Hematopoietic multipotent progenitor cell treated with erythropoietin and hydrocortisone succinate and interleukin-3 and kit ligand, for 17 days (in vitro differentiated cells): ENCODE data around the gene FBRSL1.
"Not testable (repeated sequence)": the region's sequence is repeated elsewhere in the genome, so short reads cannot be mapped to it uniquely, and the experiment has no call there.

Source experiments
- DNase-seq: peaks from one replicate; pipeline ENCODE4 v3.0.0-alpha.2; 2015; ENCODE audit warnings: low spot score

Gene FBRSL1

GRCh38 chr12:132453361-132454192 is 36.4 kb upstream of the FBRSL1 start:
- no peak for DNase-seq

- DNase-seq: no peak
Observed at GRCh38 chr12:132454193-132454932, 35.6 kb upstream of the FBRSL1 start.

GRCh38 chr12:132454933-132455418 is 35.0 kb upstream of the FBRSL1 start:
- no peak for DNase-seq

- no peak for DNase-seq
Observed at GRCh38 chr12:132455565-132455964, 34.4 kb upstream of the FBRSL1 start.

GRCh38 chr12:132456186-132456943 is 33.6 kb upstream of the FBRSL1 start:
- DNase-seq: no peak

- no peak for DNase-seq
Observed at GRCh38 chr12:132456944-132457495, 32.9 kb upstream of the FBRSL1 start.

GRCh38 chr12:132458441-132458840 is 31.5 kb upstream of the FBRSL1 start:
- no peak for DNase-seq

- no peak for DNase-seq
Observed at GRCh38 chr12:132458846-132459641, 30.9 kb upstream of the FBRSL1 start.

- DNase-seq: peak; percentile 9
Observed at GRCh38 chr12:132460571-132460970, 29.4 kb upstream of the FBRSL1 start.

- no peak for DNase-seq
Observed at GRCh38 chr12:132461526-132461925, 28.4 kb upstream of the FBRSL1 start.

- no peak for DNase-seq
Observed at GRCh38 chr12:132462788-132463187, 27.2 kb upstream of the FBRSL1 start.

GRCh38 chr12:132463284-132463924 is 26.5 kb upstream of the FBRSL1 start:
- not testable (repeated sequence) for DNase-seq

- not testable (repeated sequence) for DNase-seq
Observed at GRCh38 chr12:132464304-132464703, 25.6 kb upstream of the FBRSL1 start.

GRCh38 chr12:132464820-132465219 is 25.1 kb upstream of the FBRSL1 start:
- no peak for DNase-seq

GRCh38 chr12:132465269-132466190 is 24.4 kb upstream of the FBRSL1 start:
- no peak for DNase-seq

- DNase-seq: no peak
Observed at GRCh38 chr12:132466241-132467201, 23.4 kb upstream of the FBRSL1 start.

- no peak for DNase-seq
Observed at GRCh38 chr12:132467511-132467910, 22.4 kb upstream of the FBRSL1 start.

GRCh38 chr12:132469423-132469822 is 20.5 kb upstream of the FBRSL1 start:
- DNase-seq: no peak
